ENCODE measurements around the gene POU2F3.

DNA sequence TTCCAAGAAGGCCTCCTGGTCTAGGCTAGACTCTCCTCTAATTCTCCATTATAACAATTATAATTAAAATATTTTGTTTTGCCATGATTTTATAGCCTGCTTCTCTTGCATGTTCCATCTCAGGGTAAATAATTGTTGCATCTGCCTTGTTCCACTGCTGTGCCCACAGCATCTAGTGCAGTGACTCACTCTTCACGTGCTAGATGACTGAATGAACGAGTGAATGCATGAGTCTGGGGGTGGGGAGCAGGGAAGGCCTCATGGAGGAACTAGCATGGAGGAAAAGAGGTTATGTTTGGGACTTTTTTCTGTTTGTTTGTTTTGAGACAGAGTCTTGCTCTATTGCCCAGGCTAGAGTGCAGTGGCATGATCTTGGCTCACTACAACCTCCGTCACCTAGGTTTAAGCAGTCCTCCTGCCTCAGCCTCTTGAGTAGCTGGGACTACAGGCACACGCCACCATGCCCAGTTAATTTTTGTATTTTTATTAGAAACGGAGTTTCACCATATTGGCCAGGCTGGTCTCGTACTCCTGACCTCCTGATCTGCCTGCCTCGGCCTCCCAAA lies 34.3 kb upstream of the POU2F3 start:
- TF ChIP-seq, protein P1, sequence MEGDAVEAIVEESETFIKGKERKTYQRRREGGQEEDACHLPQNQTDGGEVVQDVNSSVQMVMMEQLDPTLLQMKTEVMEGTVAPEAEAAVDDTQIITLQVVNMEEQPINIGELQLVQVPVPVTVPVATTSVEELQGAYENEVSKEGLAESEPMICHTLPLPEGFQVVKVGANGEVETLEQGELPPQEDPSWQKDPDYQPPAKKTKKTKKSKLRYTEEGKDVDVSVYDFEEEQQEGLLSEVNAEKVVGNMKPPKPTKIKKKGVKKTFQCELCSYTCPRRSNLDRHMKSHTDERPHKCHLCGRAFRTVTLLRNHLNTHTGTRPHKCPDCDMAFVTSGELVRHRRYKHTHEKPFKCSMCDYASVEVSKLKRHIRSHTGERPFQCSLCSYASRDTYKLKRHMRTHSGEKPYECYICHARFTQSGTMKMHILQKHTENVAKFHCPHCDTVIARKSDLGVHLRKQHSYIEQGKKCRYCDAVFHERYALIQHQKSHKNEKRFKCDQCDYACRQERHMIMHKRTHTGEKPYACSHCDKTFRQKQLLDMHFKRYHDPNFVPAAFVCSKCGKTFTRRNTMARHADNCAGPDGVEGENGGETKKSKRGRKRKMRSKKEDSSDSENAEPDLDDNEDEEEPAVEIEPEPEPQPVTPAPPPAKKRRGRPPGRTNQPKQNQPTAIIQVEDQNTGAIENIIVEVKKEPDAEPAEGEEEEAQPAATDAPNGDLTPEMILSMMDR (IDR thresholded peaks at IDR 0.05) = no peak
- TF ChIP-seq POLR2A (IDR thresholded peaks at IDR 0.05; ENCODE audit: low read depth) (no peak), EP300 (IDR thresholded peaks at IDR 0.05) (no peak)

All from esophagus muscularis mucosa (tissue), 4 donors.